GM19452 (cell line): ENCODE results near the gene SH3RF2.

Experiments
- ATAC-seq: cut with Tn5 transposase; IDR thresholded peaks from one replicate; pipeline ENCODE4 v1.9.1; 2021; ENCODE audit not compliant: unreplicated experiment

SH3RF2 gene

GRCh38 chr5:145920542-145921210 is 15.7 kb upstream of the SH3RF2 start:
- ATAC-seq, result no peak

- ATAC-seq, result no peak
Measured at GRCh38 chr5:145921211-145921610, 15.2 kb upstream of the SH3RF2 start.

- ATAC-seq, result no peak
Measured at GRCh38 chr5:145922059-145922458, 14.3 kb upstream of the SH3RF2 start.

- ATAC-seq, result no peak
Measured at GRCh38 chr5:145923405-145923804, 13.0 kb upstream of the SH3RF2 start.

- ATAC-seq, result no peak
Measured at GRCh38 chr5:145924849-145925248, 11.5 kb upstream of the SH3RF2 start.

GRCh38 chr5:145925353-145925752 is 11.0 kb upstream of the SH3RF2 start:
- ATAC-seq, result no peak

- no peak for ATAC-seq
Measured at GRCh38 chr5:145925803-145926202, 10.6 kb upstream of the SH3RF2 start.

GRCh38 chr5:145931718-145932117 is 4.7 kb upstream of the SH3RF2 start:
- no peak for ATAC-seq

- no peak for ATAC-seq
Measured at GRCh38 chr5:145934276-145934675, 2.1 kb upstream of the SH3RF2 start.

GRCh38 chr5:145937432-145938250 is 1.3 kb downstream of the SH3RF2 start:
- no peak for ATAC-seq

- no peak for ATAC-seq
Measured at GRCh38 chr5:145938776-145939539, 2.6 kb downstream of the SH3RF2 start.

- no peak for ATAC-seq
Measured at GRCh38 chr5:145939540-145940065, 3.2 kb downstream of the SH3RF2 start.

- ATAC-seq, result no peak
Measured at GRCh38 chr5:145941096-145941447, 4.7 kb downstream of the SH3RF2 start.

- ATAC-seq, result no peak
Measured at GRCh38 chr5:145941448-145942130, 5.2 kb downstream of the SH3RF2 start.

GRCh38 chr5:145942201-145942600 is 5.8 kb downstream of the SH3RF2 start:
- ATAC-seq, result no peak

GRCh38 chr5:145942749-145943148 is 6.4 kb downstream of the SH3RF2 start:
- ATAC-seq, result no peak

GRCh38 chr5:145943674-145944121 is 7.3 kb downstream of the SH3RF2 start:
- no peak for ATAC-seq

GRCh38 chr5:145944328-145944727 is 8.0 kb downstream of the SH3RF2 start:
- no peak for ATAC-seq

GRCh38 chr5:145945620-145946111 is 9.3 kb downstream of the SH3RF2 start:
- ATAC-seq, result no peak

- ATAC-seq, result peak; percentile 96
Measured at GRCh38 chr5:145946112-145946861, 9.9 kb downstream of the SH3RF2 start.
